ENCODE measurements around the gene DNAH8. TPM values are rescaled to one million over a fixed set of nuclear protein-coding genes. Genes with fewer than 3 reads are reported as not detected.
A peak's percentile ranks its signal among the peaks of the same experiment; 100 is the strongest.
"Not testable (repeated sequence)": the region's sequence is repeated elsewhere in the genome, so short reads cannot be mapped to it uniquely, and the experiment has no call there.

Gene DNAH8
- total RNA-seq, 1 donor from 2014 or later, result 0.03 TPM

- Histone ChIP-seq H3K36me3 (peaks cover 1% of the 10 kb centered on the region), H3K27me3 (ENCODE audit: low read depth) (no peaks in the 10 kb centered on the region), H3K9me3 (peaks cover 3% of the 10 kb centered on the region), H3K27ac (no peak overlapping the region), H3K4me1 (no peaks in the 10 kb centered on the region), H3K4me3 (no peak overlapping the region)
- TF ChIP-seq CTCF (IDR thresholded peaks at IDR 0.05), result no peak
- intact Hi-C loops (cut with DNase I), result no loop called here
- ATAC-seq, result no peak
- no peak for DNase-seq
These were observed 19.7 kb upstream of the DNAH8 start for GRCh38 chr6:38695227-38695900.

- peaks cover 6% of the 10 kb centered on the region for H3K36me3 ChIP-seq
- ATAC-seq, result no peak
- intact Hi-C loops (cut with DNase I), result no loop called here
- TF ChIP-seq CTCF (IDR thresholded peaks at IDR 0.05), result no peak
- no peak for DNase-seq
- no peaks in the 10 kb centered on the region for H3K4me1 ChIP-seq
- H3K27me3 ChIP-seq (ENCODE audit: low read depth), result no peaks in the 10 kb centered on the region
- H3K27ac ChIP-seq, result no peak overlapping the region
- no peak overlapping the region for H3K4me3 ChIP-seq
- peaks cover 3% of the 10 kb centered on the region for H3K9me3 ChIP-seq
These were observed 19.2 kb upstream of the DNAH8 start for GRCh38 chr6:38695933-38696332.

GRCh38 chr6:38696345-38696744 lies 18.8 kb upstream of the DNAH8 start:
- no peaks in the 10 kb centered on the region for H3K27me3 ChIP-seq (ENCODE audit: low read depth)
- H3K4me1 ChIP-seq, result peaks cover 2% of the 10 kb centered on the region
- no peak for TF ChIP-seq CTCF (IDR thresholded peaks at IDR 0.05)
- H3K4me3 ChIP-seq, result no peak overlapping the region
- no peak for ATAC-seq
- DNase-seq, result no peak
- H3K36me3 ChIP-seq, result peaks cover 6% of the 10 kb centered on the region
- intact Hi-C loops (cut with DNase I), result no loop called here
- H3K9me3 ChIP-seq, result peaks cover 3% of the 10 kb centered on the region
- H3K27ac ChIP-seq, result no peak overlapping the region

- intact Hi-C loops (cut with DNase I), result no loop called here
- peaks cover 3% of the 10 kb centered on the region for H3K9me3 ChIP-seq
- no peak overlapping the region for H3K27ac ChIP-seq
- no peak overlapping the region for H3K4me3 ChIP-seq
- peaks cover 13% of the 10 kb centered on the region for H3K4me1 ChIP-seq
- H3K27me3 ChIP-seq (ENCODE audit: low read depth), result no peaks in the 10 kb centered on the region
- ATAC-seq (no peak), DNase-seq (no peak)
- no peak for TF ChIP-seq CTCF (IDR thresholded peaks at IDR 0.05)
- peaks cover 6% of the 10 kb centered on the region for H3K36me3 ChIP-seq
These were observed 17.3 kb upstream of the DNAH8 start for GRCh38 chr6:38697846-38698245.

GRCh38 chr6:38699702-38700101 lies 15.4 kb upstream of the DNAH8 start:
- H3K36me3 ChIP-seq; H3K27me3 ChIP-seq (ENCODE audit: low read depth); intact Hi-C loops (cut with DNase I); DNase-seq; H3K27ac ChIP-seq; ATAC-seq; H3K4me3 ChIP-seq; H3K9me3 ChIP-seq: not testable (repeated sequence)
- peaks cover 13% of the 10 kb centered on the region for H3K4me1 ChIP-seq

GRCh38 chr6:38701551-38701950 lies 13.6 kb upstream of the DNAH8 start:
- Histone ChIP-seq H3K27ac (no peak overlapping the region), H3K27me3 (ENCODE audit: low read depth) (no peaks in the 10 kb centered on the region), H3K4me3 (peak overlapping the region; percentile 64), H3K36me3 (peaks cover 6% of the 10 kb centered on the region), H3K4me1 (peaks cover 13% of the 10 kb centered on the region), H3K9me3 (peaks cover 3% of the 10 kb centered on the region)
- no peak for DNase-seq
- intact Hi-C loops (cut with DNase I), result no loop called here
- ATAC-seq, result no peak
- TF ChIP-seq CTCF (IDR thresholded peaks at IDR 0.05), result no peak
